BE2C (cell line): ENCODE results near the gene PANX2.

Source experiments
- DNase-seq: peaks from one replicate; pipeline ENCODE4 v3.0.0-alpha.2; 2020
- H3K27me3 ChIP-seq: fragments of 250-450 bp; sonication (Bioruptor Pico); 2 replicates; pipeline ENCODE4 v1.5.1; 2020; ENCODE audit warnings: mild to moderate bottlenecking
- H3K36me3 ChIP-seq: fragments of 250-450 bp; sonication (Bioruptor Pico); 2 replicates; pipeline ENCODE4 v1.5.1; 2020; ENCODE audit warnings: mild to moderate bottlenecking
- H3K4me1 ChIP-seq: fragments of 250-450 bp; sonication (Bioruptor Pico); 2 replicates; pipeline ENCODE4 v1.5.1; 2020
- H3K4me3 ChIP-seq: 2 replicates; pipeline ENCODE4 v1.5.1; 2011; ENCODE audit warnings: low read depth, low read length
- H3K9me3 ChIP-seq: fragments of 250-450 bp; sonication (Bioruptor Pico); 2 replicates; pipeline ENCODE4 v1.5.1; 2020
- CTCF ChIP-seq: IDR thresholded peaks from 2 replicates; pipeline ENCODE4 v1.5.1; 2012; ENCODE audit warnings: mild to moderate bottlenecking, low read depth, low read length

PANX2 gene

GRCh38 chr22:50215297-50216054 is 44.9 kb downstream of the PANX2 start:
- DNase-seq: no peak
- Histone ChIP-seq H3K9me3 (no peaks in the 10 kb centered on the region), H3K4me1 (peaks cover 9% of the 10 kb centered on the region; the same call in 1 of the 2 replicates), H3K36me3 (peaks cover 79% of the 10 kb centered on the region), H3K4me3 (no peak overlapping the region), H3K27me3 (no peaks in the 10 kb centered on the region)
- TF ChIP-seq CTCF: no peak

- Histone ChIP-seq H3K36me3 (peaks cover 75% of the 10 kb centered on the region), H3K4me1 (peaks cover 9% of the 10 kb centered on the region; the same call in 1 of the 2 replicates), H3K4me3 (no peak overlapping the region), H3K27me3 (no peaks in the 10 kb centered on the region), H3K9me3 (no peaks in the 10 kb centered on the region)
- no peak for DNase-seq
- TF ChIP-seq CTCF: no peak
These were observed 45.6 kb downstream of the PANX2 start for GRCh38 chr22:50216055-50216683.

- TF ChIP-seq CTCF: no peak
- H3K4me1 ChIP-seq: peaks cover 9% of the 10 kb centered on the region; the same call in 1 of the 2 replicates
- no peak for DNase-seq
- no peak overlapping the region for H3K4me3 ChIP-seq
- no peaks in the 10 kb centered on the region for H3K9me3 ChIP-seq
- peaks cover 74% of the 10 kb centered on the region for H3K36me3 ChIP-seq
- H3K27me3 ChIP-seq: no peaks in the 10 kb centered on the region
These were observed 46.4 kb downstream of the PANX2 start for GRCh38 chr22:50216684-50217520.

- Histone ChIP-seq H3K4me1 (peaks cover 9% of the 10 kb centered on the region; the same call in 1 of the 2 replicates), H3K36me3 (peaks cover 80% of the 10 kb centered on the region), H3K27me3 (no peaks in the 10 kb centered on the region), H3K4me3 (no peak overlapping the region), H3K9me3 (no peaks in the 10 kb centered on the region)
- DNase-seq: no peak
- TF ChIP-seq CTCF: no peak
These were observed 47.1 kb downstream of the PANX2 start for GRCh38 chr22:50217543-50218152.

- no peaks in the 10 kb centered on the region for H3K9me3 ChIP-seq
- peaks cover 9% of the 10 kb centered on the region; the same call in 1 of the 2 replicates for H3K4me1 ChIP-seq
- TF ChIP-seq CTCF: no peak
- H3K36me3 ChIP-seq: peaks cover 79% of the 10 kb centered on the region
- H3K27me3 ChIP-seq: no peaks in the 10 kb centered on the region
- no peak for DNase-seq
- H3K4me3 ChIP-seq: no peak overlapping the region
These were observed 47.8 kb downstream of the PANX2 start for GRCh38 chr22:50218153-50218995.
